ENCODE results near the gene CCDC51.

The CCDC51 gene

GRCh38 chr3:48425281-48425812 is 14.6 kb downstream of the CCDC51 start:
- TF ChIP-seq CTCF (IDR thresholded peaks at IDR 0.05; ENCODE audit: control insufficient read depth, extremely low read depth, insufficient read depth) = no peak
- DNase-seq (ENCODE audit: low read depth) = no peak
- H3K4me3 ChIP-seq (ENCODE audit: low read depth, low read length) = no peak overlapping the region

DNA sequence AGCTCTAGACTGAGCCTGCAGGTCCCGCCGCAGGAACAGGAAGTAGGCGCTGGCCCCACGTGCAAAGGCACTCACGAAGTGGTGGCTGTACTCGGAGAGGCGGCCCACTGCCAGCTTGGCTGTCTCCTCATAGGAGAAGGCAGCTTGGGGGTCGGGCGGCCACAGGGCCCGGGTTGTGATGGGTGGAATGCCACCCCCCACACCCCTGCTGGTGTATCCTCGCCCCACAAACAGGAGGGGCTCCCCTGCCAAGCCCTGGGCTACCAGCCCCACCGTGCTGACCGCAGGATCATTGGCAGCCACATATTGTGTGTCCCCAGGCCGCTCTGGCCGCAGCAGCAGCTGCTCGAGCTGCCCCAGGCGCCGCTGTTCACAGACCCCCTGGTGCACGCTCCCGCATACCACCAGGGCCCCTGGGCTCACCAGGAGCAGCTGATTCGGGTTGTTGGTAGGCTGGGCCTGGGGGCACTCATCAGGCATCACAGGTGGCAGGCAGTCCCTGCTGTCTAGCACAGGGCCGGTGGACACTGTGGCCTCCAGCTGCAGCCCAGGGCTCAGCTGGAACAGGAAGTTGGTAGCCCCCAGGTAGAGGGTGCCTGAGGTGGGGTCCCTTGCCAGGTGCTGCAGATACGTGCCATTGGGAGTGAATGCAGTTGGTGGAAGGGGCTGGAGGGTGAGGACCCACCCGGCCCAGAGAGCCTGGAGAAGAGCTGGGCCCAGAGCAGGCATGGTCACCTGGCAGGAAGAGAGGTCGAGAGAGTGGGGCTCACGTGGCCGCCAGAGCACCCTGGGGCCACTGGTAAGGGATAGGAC is 15.8 kb downstream of the CCDC51 start:
- H3K4me3 ChIP-seq (ENCODE audit: low read depth, low read length) = no peak overlapping the region
- no peak for TF ChIP-seq CTCF (IDR thresholded peaks at IDR 0.05; ENCODE audit: control insufficient read depth, extremely low read depth, insufficient read depth)
- DNase-seq (ENCODE audit: low read depth) = no peak

DNA sequence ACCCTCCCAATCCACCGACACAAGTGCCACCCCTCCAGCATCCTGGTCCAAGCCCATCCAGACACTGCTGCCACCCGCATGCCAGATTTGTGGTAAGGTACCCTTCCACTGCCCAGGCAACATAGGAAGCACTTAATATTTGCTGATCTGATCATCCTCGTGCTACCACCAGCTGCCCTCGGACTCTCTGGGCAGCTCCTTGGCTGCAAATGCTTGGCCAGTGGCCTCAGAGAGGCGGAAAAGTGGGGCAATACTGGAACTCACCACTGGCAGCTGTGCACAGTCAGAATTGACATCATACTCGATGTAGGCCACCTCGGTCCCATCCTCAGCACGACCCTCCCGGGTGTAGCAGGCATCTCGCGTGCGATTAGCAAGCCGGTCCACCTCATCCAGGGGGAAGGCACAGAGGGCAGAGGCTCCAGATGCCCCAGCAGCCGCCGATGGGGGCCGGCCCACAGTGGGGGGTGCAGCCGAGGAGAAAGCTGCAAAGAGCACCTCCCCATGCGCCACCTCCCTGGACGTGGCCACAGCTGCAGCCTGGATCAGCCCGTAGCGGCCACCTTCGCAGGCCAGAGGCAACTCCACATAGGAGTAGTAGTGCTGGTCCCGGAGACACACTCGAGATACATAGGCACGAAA is 16.6 kb downstream of the CCDC51 start:
- H3K4me3 ChIP-seq (ENCODE audit: low read depth, low read length) = no peak overlapping the region
- DNase-seq (ENCODE audit: low read depth) = no peak
- no peak for TF ChIP-seq CTCF (IDR thresholded peaks at IDR 0.05; ENCODE audit: control insufficient read depth, extremely low read depth, insufficient read depth)

GRCh38 chr3:48422681-48423080 is 17.2 kb downstream of the CCDC51 start:
- no peak for DNase-seq (ENCODE audit: low read depth)
- no peak for TF ChIP-seq CTCF (IDR thresholded peaks at IDR 0.05; ENCODE audit: control insufficient read depth, extremely low read depth, insufficient read depth)
- no peak overlapping the region for H3K4me3 ChIP-seq (ENCODE audit: low read depth, low read length)

DNA sequence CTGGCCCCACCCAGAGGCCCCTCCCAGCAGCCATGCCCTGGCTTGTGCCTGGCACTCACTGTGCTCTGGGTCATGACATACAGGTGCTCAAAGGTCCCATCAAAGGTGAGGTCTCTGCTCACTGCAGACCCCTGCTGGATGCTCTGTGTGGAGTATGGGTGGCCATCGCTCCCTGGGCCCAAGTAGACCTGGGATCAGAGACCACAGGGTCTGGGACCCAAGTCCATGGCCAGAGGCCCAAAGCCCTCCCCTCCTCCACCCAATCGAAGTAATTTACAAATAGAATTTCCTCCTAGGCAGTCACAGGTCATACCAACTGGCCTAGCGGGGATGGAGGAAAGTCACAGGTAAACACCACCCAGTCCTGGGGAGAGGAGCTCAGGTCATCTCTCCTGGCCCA is 17.6 kb downstream of the CCDC51 start:
- peak; percentile 38 for TF ChIP-seq CTCF (IDR thresholded peaks at IDR 0.05; ENCODE audit: control insufficient read depth, extremely low read depth, insufficient read depth)
- DNase-seq (ENCODE audit: low read depth) = no peak
- no peak overlapping the region for H3K4me3 ChIP-seq (ENCODE audit: low read depth, low read length)

DNA sequence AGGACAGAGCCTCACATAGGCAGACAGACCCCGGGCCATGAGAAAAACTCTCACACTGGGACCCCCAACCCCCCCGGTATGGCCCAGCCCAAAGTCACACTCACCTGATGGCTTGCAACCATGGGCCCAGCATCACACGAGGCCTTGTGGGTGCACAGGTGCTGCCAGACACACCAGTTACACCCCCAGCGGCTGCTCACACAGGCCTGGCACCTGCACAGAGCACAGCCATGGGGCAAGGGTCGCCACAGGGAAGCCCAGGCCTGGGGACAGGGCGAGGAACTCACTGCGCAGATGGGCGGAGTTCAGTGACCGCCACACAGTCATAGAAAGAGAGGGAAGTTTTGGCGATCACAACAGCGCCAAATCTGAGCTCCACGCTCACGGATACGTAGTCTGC is 19.4 kb downstream of the CCDC51 start:
- TF ChIP-seq CTCF (IDR thresholded peaks at IDR 0.05; ENCODE audit: control insufficient read depth, extremely low read depth, insufficient read depth) = no peak
- DNase-seq (ENCODE audit: low read depth) = no peak
- no peak overlapping the region for H3K4me3 ChIP-seq (ENCODE audit: low read depth, low read length)

Measured in LNCaP clone FGC (cell line).